SU-DHL-6 (cell line): ENCODE results near the gene SLC6A7.

Source experiments
- H2AFZ ChIP-seq: fragments of 200-600 bp; sonication (generic); 2 replicates; pipeline ENCODE4 v1.6.1; 2014; ENCODE audit warnings: low read depth, mild to moderate bottlenecking, moderate library complexity, mixed read lengths, antibody characterized with exemption, low read length; ENCODE audit not compliant: severe bottlenecking
- H3F3A ChIP-seq: fragments of 200-600 bp; shearing (Covaris generic); 2 replicates; pipeline ENCODE4 v1.6.0; 2016; ENCODE audit warnings: antibody characterized with exemption, mild to moderate bottlenecking; ENCODE audit not compliant: insufficient read depth
- H3K27ac ChIP-seq: fragments of 200-600 bp; sonication (generic); 2 replicates; pipeline ENCODE4 v1.5.1; 2016; ENCODE audit warnings: low read depth, mild to moderate bottlenecking, low read length, moderate library complexity, mixed read lengths
- H3K27me3 ChIP-seq: fragments of 200-600 bp; sonication (generic), shearing (Covaris generic); 2 replicates; pipeline ENCODE4 v1.6.0; 2014; ENCODE audit warnings: mild to moderate bottlenecking, low read length
- H3K36me3 ChIP-seq: fragments of 200-600 bp; sonication (generic); 2 replicates; pipeline ENCODE4 v1.6.1; 2014; ENCODE audit warnings: mild to moderate bottlenecking, low read length, mixed read lengths
- H3K4me2 ChIP-seq: fragments of 300-600, 200-600 bp; shearing (Covaris generic), sonication (generic); 2 replicates; pipeline ENCODE4 v1.6.0; 2014; ENCODE audit warnings: low read length, low read depth, mild to moderate bottlenecking; ENCODE audit not compliant: poor library complexity, severe bottlenecking
- H3K4me3 ChIP-seq: fragments of 200-600 bp; sonication (generic); 2 replicates; pipeline ENCODE4 v1.5.1; 2014; ENCODE audit warnings: antibody characterized with exemption, low read length, mild to moderate bottlenecking, mixed read lengths; ENCODE audit not compliant: insufficient read depth, poor library complexity, severe bottlenecking
- H3K79me2 ChIP-seq: fragments of 200-600 bp; sonication (generic); 2 replicates; pipeline ENCODE4 v1.6.1; 2014; ENCODE audit warnings: mild to moderate bottlenecking, low read length, moderate library complexity; ENCODE audit not compliant: insufficient read depth
- H3K9ac ChIP-seq: fragments of 200-600 bp; sonication (generic); 2 replicates; pipeline ENCODE4 v1.7.0; 2014; ENCODE audit warnings: mild to moderate bottlenecking, low read length
- H3K9me2 ChIP-seq: fragments of 200-600 bp; sonication (generic); replicated peaks from 2 replicates; pipeline ENCODE4 v1.6.1; 2014; ENCODE audit warnings: low read length; ENCODE audit not compliant: insufficient read depth
- H3K9me3 ChIP-seq: fragments of 200-600 bp; sonication (generic); 2 replicates; pipeline ENCODE4 v1.6.1; 2014; ENCODE audit warnings: low read length, mixed read lengths; ENCODE audit not compliant: insufficient read depth
- H4K20me1 ChIP-seq: fragments of 200-600 bp; sonication (generic); 2 replicates; pipeline ENCODE4 v1.6.1; 2014; ENCODE audit warnings: low read depth, mild to moderate bottlenecking, antibody characterized with exemption, low read length, moderate library complexity, mixed read lengths
- EZH2phosphoT487 ChIP-seq: fragments of 200-600 bp; sonication (generic), shearing (Covaris generic); conservative IDR thresholded peaks from 2 replicates; pipeline ENCODE4 v1.6.1; 2018; ENCODE audit warnings: mild to moderate bottlenecking, antibody characterized with exemption, low read length, moderate library complexity, mixed read lengths
- TF ChIP-seq, protein P1 (sequence below): fragments of 200-600 bp; sonication (generic); IDR thresholded peaks from one replicate; pipeline ENCODE4 v1.5.1; 2017; ENCODE audit warnings: antibody characterized with exemption, mild to moderate bottlenecking, low read length, moderate library complexity; ENCODE audit not compliant: insufficient read depth, poor library complexity, severe bottlenecking

The SLC6A7 gene

DNA sequence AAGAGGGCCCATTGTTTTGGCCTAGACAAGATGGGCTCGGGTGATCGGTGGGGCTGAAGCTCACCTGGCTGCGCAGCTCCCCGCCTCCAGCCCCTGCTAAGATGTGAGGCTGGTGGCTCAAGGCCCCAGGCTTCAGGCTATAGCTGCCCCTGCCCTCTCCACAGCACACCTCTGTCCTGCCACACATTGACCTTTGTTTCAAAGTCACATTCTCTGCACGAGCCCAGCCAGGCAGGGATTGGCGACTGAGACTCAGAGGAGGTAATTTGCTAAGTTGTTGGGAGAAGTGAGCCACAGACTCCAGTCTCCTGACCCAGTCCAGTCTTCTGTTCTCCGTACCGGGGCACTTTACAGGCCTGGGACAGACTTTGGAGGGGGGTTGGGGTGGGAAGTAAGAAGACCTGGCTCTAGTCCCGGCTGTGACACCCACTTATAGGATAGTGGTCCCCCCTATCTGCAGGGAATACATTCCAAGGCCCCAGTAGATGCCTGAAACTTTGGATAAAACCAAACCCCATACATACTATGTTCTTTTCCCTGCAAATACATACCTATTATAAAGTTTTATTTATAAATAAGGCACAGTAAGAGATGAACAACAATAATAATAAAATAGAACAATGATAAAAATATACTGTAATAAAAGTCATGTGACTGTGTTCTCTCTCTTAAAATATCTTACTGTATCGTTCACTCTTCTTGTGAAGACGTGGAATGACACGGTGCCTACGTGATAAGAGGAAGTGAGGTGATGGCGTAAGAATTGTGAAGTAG, 47.5 kb upstream of the SLC6A7 start:
- H3K27me3 ChIP-seq, result no peaks in the 10 kb centered on the region
- no peak overlapping the region for H3K4me2 ChIP-seq
- no peaks in the 10 kb centered on the region for H4K20me1 ChIP-seq
- H2AFZ ChIP-seq, result no peak overlapping the region
- H3K79me2 ChIP-seq, result no peaks in the 10 kb centered on the region
- no peaks in the 10 kb centered on the region for H3K36me3 ChIP-seq
- H3K9ac ChIP-seq, result no peak overlapping the region
- TF ChIP-seq EZH2phosphoT487, result no peak
- TF ChIP-seq, protein P1, sequence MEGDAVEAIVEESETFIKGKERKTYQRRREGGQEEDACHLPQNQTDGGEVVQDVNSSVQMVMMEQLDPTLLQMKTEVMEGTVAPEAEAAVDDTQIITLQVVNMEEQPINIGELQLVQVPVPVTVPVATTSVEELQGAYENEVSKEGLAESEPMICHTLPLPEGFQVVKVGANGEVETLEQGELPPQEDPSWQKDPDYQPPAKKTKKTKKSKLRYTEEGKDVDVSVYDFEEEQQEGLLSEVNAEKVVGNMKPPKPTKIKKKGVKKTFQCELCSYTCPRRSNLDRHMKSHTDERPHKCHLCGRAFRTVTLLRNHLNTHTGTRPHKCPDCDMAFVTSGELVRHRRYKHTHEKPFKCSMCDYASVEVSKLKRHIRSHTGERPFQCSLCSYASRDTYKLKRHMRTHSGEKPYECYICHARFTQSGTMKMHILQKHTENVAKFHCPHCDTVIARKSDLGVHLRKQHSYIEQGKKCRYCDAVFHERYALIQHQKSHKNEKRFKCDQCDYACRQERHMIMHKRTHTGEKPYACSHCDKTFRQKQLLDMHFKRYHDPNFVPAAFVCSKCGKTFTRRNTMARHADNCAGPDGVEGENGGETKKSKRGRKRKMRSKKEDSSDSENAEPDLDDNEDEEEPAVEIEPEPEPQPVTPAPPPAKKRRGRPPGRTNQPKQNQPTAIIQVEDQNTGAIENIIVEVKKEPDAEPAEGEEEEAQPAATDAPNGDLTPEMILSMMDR, result no peak
- H3K9me2 ChIP-seq, result no peaks in the 10 kb centered on the region
- no peaks in the 10 kb centered on the region for H3F3A ChIP-seq
- H3K4me3 ChIP-seq, result no peak overlapping the region
- H3K9me3 ChIP-seq, result no peaks in the 10 kb centered on the region
- no peak overlapping the region for H3K27ac ChIP-seq

DNA sequence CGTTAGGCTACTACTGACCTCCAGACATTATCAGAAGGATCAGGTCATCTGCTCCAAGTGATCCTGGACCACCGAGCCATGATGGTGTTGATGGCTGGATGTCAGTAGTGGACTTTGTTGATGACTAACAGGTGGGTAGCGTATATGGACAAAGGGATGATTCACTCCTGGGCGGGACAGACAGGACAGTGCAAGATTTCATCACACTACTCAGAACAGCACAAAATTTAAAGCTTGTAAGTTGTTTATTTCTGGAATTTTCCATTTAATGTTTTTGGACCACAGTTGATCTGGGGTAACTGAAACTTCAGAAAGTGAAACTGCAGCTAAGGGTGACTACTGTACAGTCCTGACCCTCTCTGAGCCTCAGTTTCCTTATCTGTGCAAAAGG, 46.9 kb upstream of the SLC6A7 start:
- Histone ChIP-seq H3K9ac (no peak overlapping the region), H3K79me2 (no peaks in the 10 kb centered on the region)
- TF ChIP-seq, protein P1, result no peak
- TF ChIP-seq EZH2phosphoT487, result no peak

DNA sequence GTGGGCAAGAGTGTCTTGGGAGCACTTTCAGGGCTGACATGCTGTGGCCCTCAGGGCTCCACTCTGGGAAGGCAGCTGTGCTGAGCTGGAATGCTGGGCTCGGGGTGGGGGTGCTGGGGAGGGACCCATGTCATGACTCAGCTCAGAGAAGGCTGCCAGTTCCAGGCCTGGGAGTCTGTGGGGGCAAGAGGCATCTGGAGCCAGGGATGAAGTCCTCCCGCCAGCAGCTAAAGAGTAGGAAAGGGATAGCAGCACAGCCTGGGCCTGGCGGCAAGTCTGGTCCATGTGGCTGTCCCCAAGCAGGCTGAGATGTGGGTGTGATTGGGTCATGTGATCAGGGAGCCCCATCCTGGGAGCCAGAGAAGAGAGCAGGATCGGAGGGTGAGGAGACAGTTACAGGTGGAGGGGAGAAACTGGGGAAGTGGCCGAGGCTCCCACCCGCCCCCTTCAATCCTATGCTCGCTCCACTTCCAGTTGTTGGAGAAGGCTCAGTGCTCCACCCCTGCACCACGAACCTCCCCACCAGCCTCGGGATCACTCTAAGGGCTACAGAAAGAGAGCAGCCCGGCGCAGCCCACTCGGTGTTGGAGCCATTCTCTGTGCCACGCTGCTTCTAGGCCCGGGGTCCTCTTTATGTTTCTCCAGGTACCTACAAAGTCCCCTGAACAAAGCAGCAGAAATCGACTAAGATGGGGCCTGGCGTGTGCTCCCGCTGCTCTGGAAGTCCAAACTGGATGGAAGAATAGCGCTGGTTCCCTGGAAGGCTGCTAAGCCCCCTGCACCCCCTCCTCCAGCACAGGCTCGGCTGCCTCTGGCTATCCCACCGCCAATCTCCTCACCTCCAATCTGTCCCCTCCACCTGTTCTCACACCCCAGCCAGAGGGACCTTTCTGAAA, 46.3 kb upstream of the SLC6A7 start:
- no peak overlapping the region for H3K9ac ChIP-seq
- TF ChIP-seq, protein P1, result no peak
- no peak for TF ChIP-seq EZH2phosphoT487
- no peaks in the 10 kb centered on the region for H3K36me3 ChIP-seq
- H3K27me3 ChIP-seq, result no peaks in the 10 kb centered on the region
- no peaks in the 10 kb centered on the region for H3K9me2 ChIP-seq
- H3K79me2 ChIP-seq, result no peaks in the 10 kb centered on the region
- H4K20me1 ChIP-seq, result no peaks in the 10 kb centered on the region
- no peaks in the 10 kb centered on the region for H3K9me3 ChIP-seq
- no peak overlapping the region for H3K27ac ChIP-seq
- H2AFZ ChIP-seq, result no peak overlapping the region
- H3K4me2 ChIP-seq, result no peak overlapping the region
- H3F3A ChIP-seq, result no peaks in the 10 kb centered on the region
- no peak overlapping the region for H3K4me3 ChIP-seq

More for the DNA sequence above, 46.9 kb upstream of the SLC6A7 start:
- H3K27me3 ChIP-seq, result no peaks in the 10 kb centered on the region
- H3K9me3 ChIP-seq, result no peaks in the 10 kb centered on the region
- H2AFZ ChIP-seq, result no peak overlapping the region
- H3K4me3 ChIP-seq, result no peak overlapping the region
- H4K20me1 ChIP-seq, result no peaks in the 10 kb centered on the region
- no peak overlapping the region for H3K4me2 ChIP-seq
- no peaks in the 10 kb centered on the region for H3F3A ChIP-seq
- H3K9me2 ChIP-seq, result no peaks in the 10 kb centered on the region
- no peaks in the 10 kb centered on the region for H3K36me3 ChIP-seq
- H3K27ac ChIP-seq, result no peak overlapping the region
